Stomach smooth muscle (tissue), 2 donors: Measurements from ENCODE around the gene NPFFR2.
A peak's percentile ranks its signal among the peaks of the same experiment; 100 is the strongest.

Experiments used
- H3K27ac ChIP-seq: one replicate; pipeline ENCODE4 v1.7.0; 2013; ENCODE audit warnings: mild to moderate bottlenecking, low read length, inconsistent platforms
- H3K27me3 ChIP-seq, 2 donors: one replicate each; pipeline ENCODE4 v1.7.0; 2013; ENCODE audit warnings: low read length in 2 of 2; ENCODE audit not compliant: insufficient read depth in 2 of 2, control insufficient read depth in 1 of 2
- H3K36me3 ChIP-seq, 2 donors: one replicate each; pipeline ENCODE4 v1.7.0; 2013; ENCODE audit warnings: low read length in 2 of 2; ENCODE audit not compliant: control insufficient read depth in 2 of 2, insufficient read depth in 2 of 2
- H3K4me1 ChIP-seq: one replicate; pipeline ENCODE4 v1.7.0; 2013; ENCODE audit warnings: low read length; ENCODE audit not compliant: control insufficient read depth, insufficient read depth
- H3K4me3 ChIP-seq, 2 donors: one replicate each; pipeline ENCODE4 v1.7.0; 2013; ENCODE audit warnings: low read length in 2 of 2
- H3K9ac ChIP-seq, 2 donors: one replicate each; pipeline ENCODE4 v1.7.0; 2013; ENCODE audit warnings: low read length in 2 of 2, mild to moderate bottlenecking in 1 of 2
- H3K9me3 ChIP-seq, 2 donors: one replicate each; pipeline ENCODE4 v1.7.0; 2013; ENCODE audit warnings: low read length in 2 of 2; ENCODE audit not compliant: control insufficient read depth in 2 of 2
- donor health status: healthy.
- donor health status: Pancreatic carcinoma.

The NPFFR2 gene

GRCh38 chr4:72031868-72032608, at the start of gene NPFFR2:
TSS of gene NPFFR2 (plus strand) at chr4:72032000. CDS start at chr4:72128592, 96,592 bp downstream.
- Histone ChIP-seq H3K9ac (no peak within 1 kb of the TSS), H3K4me3 (peak within 1 kb of the TSS; percentile 12 to 23), H3K27ac (no peak within 1 kb of the TSS), H3K4me1 (no peaks in the 10 kb centered on the region), H3K9me3 (no peaks in the 10 kb centered on the region), H3K36me3 (no peaks in the 10 kb centered on the region), H3K27me3 (peaks cover 10 to 12% of the 10 kb centered on the region in 2 donors)

DNA sequence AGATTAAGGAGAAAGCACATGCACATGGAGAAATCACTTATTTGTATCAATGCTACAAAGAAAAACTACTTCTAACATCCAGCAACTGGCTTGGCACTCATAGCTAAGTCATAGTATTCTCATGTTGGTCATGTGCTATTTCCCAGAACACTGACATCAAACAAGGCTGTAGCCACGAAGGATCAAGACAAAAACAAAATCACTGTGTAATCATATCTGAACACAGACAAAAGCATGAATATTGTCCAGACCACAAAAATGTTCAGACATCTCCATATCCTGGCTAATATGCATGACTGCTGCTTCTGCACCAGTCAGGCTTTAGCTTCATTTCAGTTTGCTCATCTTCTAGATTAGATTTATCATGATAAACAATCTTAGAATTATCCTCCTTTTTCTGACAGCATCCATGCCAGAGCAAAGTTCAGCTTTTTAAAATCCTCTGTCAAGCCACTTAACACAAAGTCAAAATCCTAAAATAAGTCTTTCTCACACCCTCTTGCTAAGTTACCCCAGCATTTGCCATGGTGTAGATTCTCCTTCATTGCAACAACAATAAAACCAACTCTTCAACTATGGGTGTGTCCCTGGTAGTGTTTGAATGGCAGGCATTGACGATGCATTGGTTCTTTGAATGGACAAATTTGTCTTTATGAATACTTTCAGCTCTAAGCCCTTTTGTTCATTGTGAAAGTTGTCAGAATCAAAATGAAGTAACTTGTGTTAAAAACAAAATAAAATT, 39.1 kb upstream of the NPFFR2 start:
- H3K9me3 ChIP-seq: no peaks in the 10 kb centered on the region
- H3K27ac ChIP-seq: no peak overlapping the region
- no peak overlapping the region for H3K9ac ChIP-seq
- no peaks in the 10 kb centered on the region for H3K4me1 ChIP-seq
- no peaks in the 10 kb centered on the region for H3K36me3 ChIP-seq
- no peak overlapping the region for H3K4me3 ChIP-seq
- no peaks in the 10 kb centered on the region for H3K27me3 ChIP-seq

- Histone ChIP-seq H3K27me3 (no peaks in the 10 kb centered on the region), H3K27ac (no peak overlapping the region), H3K36me3 (no peaks in the 10 kb centered on the region), H3K4me1 (no peaks in the 10 kb centered on the region), H3K9ac (no peak overlapping the region), H3K4me3 (no peak overlapping the region), H3K9me3 (no peaks in the 10 kb centered on the region)
Measured at GRCh38 chr4:71994559-71994958, 37.2 kb upstream of the NPFFR2 start.

DNA sequence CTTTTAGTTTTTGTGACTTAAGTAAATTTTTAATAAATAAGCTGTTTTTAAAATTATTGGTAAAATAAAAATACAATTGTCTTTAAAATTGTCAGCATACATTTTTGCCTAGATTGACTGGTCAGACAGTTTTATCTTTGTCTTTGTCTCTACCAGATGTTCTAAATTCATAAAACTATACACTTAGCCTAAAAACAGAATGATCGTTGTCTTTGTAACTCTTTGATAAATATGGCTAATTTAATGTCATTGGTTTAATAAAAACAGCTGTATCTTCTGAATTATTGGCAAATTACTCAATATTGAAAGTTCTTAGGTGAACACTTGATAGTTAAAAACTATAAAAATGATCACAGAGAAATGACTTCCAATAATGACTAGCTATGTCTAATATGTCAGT, 36.5 kb upstream of the NPFFR2 start:
- no peaks in the 10 kb centered on the region for H3K4me1 ChIP-seq
- no peak overlapping the region for H3K9ac ChIP-seq
- H3K9me3 ChIP-seq: no peaks in the 10 kb centered on the region
- H3K27ac ChIP-seq: no peak overlapping the region
- H3K36me3 ChIP-seq: no peaks in the 10 kb centered on the region
- no peak overlapping the region for H3K4me3 ChIP-seq
- no peaks in the 10 kb centered on the region for H3K27me3 ChIP-seq

- Histone ChIP-seq H3K9ac (no peak overlapping the region), H3K27ac (no peak overlapping the region), H3K4me3 (no peak overlapping the region), H3K4me1 (no peaks in the 10 kb centered on the region), H3K36me3 (no peaks in the 10 kb centered on the region), H3K27me3 (no peaks in the 10 kb centered on the region), H3K9me3 (no peaks in the 10 kb centered on the region)
Measured at GRCh38 chr4:72006586-72006985, 25.2 kb upstream of the NPFFR2 start.

DNA sequence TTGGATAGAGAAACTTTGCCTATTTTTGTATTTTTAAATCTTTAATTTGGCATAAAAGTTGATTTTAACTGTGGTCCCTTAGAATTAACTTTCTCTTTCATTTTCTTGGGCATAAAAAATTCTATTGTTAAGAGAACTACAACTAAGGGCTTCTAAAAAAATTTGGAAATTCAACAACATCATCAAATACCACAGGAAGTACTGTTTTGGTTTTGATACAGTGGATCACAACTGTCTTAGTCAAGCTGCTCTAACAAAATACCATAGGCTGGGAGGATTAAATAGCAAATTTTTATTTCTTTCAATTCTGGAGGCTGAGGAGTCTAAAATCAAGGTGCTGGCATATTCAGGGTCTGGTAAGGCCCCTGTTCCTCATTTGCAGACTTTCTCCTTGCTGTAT, 19.9 kb upstream of the NPFFR2 start:
- no peaks in the 10 kb centered on the region for H3K27me3 ChIP-seq
- no peak overlapping the region for H3K27ac ChIP-seq
- no peaks in the 10 kb centered on the region for H3K9me3 ChIP-seq
- no peak overlapping the region for H3K4me3 ChIP-seq
- no peak overlapping the region for H3K9ac ChIP-seq
- H3K36me3 ChIP-seq: no peaks in the 10 kb centered on the region
- no peaks in the 10 kb centered on the region for H3K4me1 ChIP-seq

DNA sequence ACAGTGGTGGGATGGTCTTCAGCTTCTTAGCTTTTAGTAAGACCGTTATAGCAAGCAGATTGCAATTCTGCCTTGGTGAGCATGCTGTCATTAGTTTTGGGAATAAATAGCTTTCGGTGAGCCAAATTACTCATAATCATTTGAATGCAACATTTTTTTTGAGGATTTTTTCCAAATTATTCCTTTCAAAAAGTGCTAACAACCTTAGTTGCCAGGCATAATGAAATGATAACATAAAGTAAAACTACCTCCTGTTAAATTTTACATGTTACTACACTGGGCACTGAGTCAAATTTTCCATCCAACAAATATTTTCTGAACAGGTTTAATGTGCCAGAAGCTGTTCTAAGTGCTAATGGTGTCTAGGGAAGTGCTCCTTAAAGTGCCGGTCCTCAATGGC, 15.8 kb upstream of the NPFFR2 start:
- H3K27me3 ChIP-seq: no peaks in the 10 kb centered on the region
- no peak overlapping the region for H3K27ac ChIP-seq
- H3K36me3 ChIP-seq: no peaks in the 10 kb centered on the region
- no peaks in the 10 kb centered on the region for H3K4me1 ChIP-seq
- H3K4me3 ChIP-seq: no peak overlapping the region
- no peak overlapping the region for H3K9ac ChIP-seq
- H3K9me3 ChIP-seq: no peaks in the 10 kb centered on the region

DNA sequence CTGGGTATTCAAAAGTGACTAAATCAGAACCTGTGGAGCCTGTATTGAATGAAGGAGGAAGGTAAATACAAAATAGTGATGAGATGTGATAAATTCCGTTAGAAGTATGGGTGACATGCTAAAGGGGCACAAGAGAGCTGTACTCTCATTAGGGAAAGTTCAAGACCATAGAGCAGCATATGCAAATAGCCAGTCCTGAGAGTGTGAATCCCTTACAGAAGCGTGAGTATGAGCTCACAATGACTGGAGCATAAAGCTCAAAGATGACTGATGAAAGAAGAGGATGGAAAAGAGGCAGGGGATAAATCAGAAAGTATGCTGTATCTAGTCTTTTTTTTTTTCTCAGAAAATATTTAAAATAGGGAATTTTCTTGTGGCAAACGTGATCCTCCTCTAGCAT, 12.1 kb upstream of the NPFFR2 start:
- Histone ChIP-seq H3K9me3 (no peaks in the 10 kb centered on the region), H3K9ac (no peak overlapping the region), H3K27ac (no peak overlapping the region), H3K27me3 (no peaks in the 10 kb centered on the region), H3K4me1 (no peaks in the 10 kb centered on the region), H3K36me3 (no peaks in the 10 kb centered on the region), H3K4me3 (no peak overlapping the region)

GRCh38 chr4:72022553-72022952, 9.2 kb upstream of the NPFFR2 start:
- no peaks in the 10 kb centered on the region for H3K4me1 ChIP-seq
- H3K9ac ChIP-seq: no peak overlapping the region
- no peaks in the 10 kb centered on the region for H3K36me3 ChIP-seq
- H3K27me3 ChIP-seq: no peaks in the 10 kb centered on the region
- no peaks in the 10 kb centered on the region for H3K9me3 ChIP-seq
- H3K27ac ChIP-seq: no peak overlapping the region
- no peak overlapping the region for H3K4me3 ChIP-seq

DNA sequence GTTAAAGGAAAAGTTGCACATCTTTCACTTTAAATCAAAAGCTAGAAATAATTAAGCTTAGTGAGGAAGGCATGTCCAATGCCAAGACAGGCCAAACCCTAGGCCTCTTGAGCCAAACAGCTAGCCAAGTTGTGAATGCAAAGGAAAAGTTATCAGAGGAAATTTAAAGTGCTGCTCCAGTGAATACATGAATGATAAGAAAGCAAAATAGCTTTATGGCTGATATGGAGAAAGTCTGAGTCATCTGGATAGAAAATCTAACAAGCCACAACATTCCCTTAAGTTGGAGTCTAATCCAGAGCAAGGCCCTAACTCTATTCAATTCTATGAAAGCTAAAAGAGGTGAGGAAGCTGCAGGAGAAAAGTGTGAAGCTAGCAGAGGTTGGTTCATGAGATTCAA, 23.8 kb downstream of the NPFFR2 start:
- Histone ChIP-seq H3K9ac (no peak overlapping the region), H3K27ac (no peak overlapping the region), H3K4me3 (no peak overlapping the region), H3K4me1 (no peaks in the 10 kb centered on the region), H3K36me3 (no peaks in the 10 kb centered on the region), H3K27me3 (no peaks in the 10 kb centered on the region), H3K9me3 (no peaks in the 10 kb centered on the region)

- H3K4me1 ChIP-seq: no peaks in the 10 kb centered on the region
Measured at GRCh38 chr4:72063726-72064125, 31.9 kb downstream of the NPFFR2 start.

More at GRCh38 chr4:72063726-72064125, 31.9 kb downstream of the NPFFR2 start:
- Histone ChIP-seq H3K36me3 (no peaks in the 10 kb centered on the region), H3K27ac (no peak overlapping the region), H3K27me3 (no peaks in the 10 kb centered on the region), H3K9ac (no peak overlapping the region), H3K9me3 (peaks cover 0 to 4% of the 10 kb centered on the region in 2 donors), H3K4me3 (no peak overlapping the region)
